22Rv1 (cell line): Measurements from ENCODE around the gene UGP2.

Experiments used
- H3K27ac ChIP-seq: fragments of 450-650 bp; 2 replicates; pipeline ENCODE4 v1.5.1; 2017
- CTCF ChIP-seq: fragments of 450-650 bp; IDR thresholded peaks from 2 replicates; pipeline ENCODE4 v1.5.1; 2017; ENCODE audit warnings: mild to moderate bottlenecking
- ZFX ChIP-seq: fragments of 450-650 bp; IDR thresholded peaks from 2 replicates; pipeline ENCODE4 v1.6.1; 2017; ENCODE audit warnings: antibody characterized with exemption, borderline replicate concordance

UGP2 gene

DNA sequence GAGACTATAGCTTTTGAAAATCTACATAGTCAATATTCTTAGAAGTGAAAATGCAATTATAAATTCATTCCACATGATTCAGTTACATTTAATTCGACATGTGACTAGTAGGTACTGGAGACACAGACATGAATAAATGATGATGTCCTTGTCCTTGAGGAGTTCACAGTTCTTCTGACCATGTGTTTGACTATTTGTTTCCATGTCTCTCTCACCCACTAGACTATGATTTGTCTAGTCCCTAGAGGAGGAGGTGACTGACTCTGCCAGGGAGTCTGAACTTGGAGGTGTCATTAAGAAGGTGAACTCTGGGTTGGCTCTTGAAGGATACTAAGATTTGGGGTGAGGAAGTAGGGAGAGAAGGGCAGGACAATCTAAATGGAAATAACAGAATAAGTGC lies 20.7 kb upstream of the UGP2 start:
- H3K27ac ChIP-seq: no peak overlapping the region
- no peak for TF ChIP-seq CTCF
- no peak for TF ChIP-seq ZFX

DNA sequence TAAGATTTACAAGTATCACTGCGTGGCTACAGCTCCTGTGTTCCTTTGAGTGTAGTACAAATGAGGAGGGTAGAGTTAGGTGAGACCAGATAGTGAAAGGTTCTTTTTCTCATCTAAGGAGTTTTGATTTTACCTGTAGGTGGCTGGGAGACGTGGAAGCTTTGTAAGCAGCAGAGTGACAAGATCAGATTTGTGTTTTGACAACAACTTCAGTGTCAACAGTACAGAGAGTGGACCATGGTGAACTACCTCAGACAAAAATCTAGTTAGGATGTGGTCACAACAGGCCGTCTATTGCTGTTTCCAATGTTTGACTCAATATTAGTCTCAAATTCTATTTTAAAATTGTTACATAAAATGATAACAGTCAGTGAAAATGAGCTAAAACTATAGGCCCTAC lies 20.3 kb upstream of the UGP2 start:
- no peak overlapping the region for H3K27ac ChIP-seq
- TF ChIP-seq ZFX (no peak), CTCF (no peak)

GRCh38 chr2:63822478-63822877 lies 19.2 kb upstream of the UGP2 start:
- no peak overlapping the region for H3K27ac ChIP-seq
- TF ChIP-seq CTCF (no peak), ZFX (no peak)

- TF ChIP-seq ZFX: no peak
- TF ChIP-seq CTCF: no peak
- no peak overlapping the region for H3K27ac ChIP-seq
These were observed 13.9 kb upstream of the UGP2 start for GRCh38 chr2:63827749-63828148.

- H3K27ac ChIP-seq: no peak overlapping the region
- TF ChIP-seq ZFX (no peak), CTCF (no peak)
These were observed 10.5 kb upstream of the UGP2 start for GRCh38 chr2:63831176-63831575.

- no peak for TF ChIP-seq CTCF
- TF ChIP-seq ZFX: no peak
- no peak overlapping the region for H3K27ac ChIP-seq
These were observed 7.3 kb upstream of the UGP2 start for GRCh38 chr2:63834401-63834800.

GRCh38 chr2:63837036-63837594 lies 4.6 kb upstream of the UGP2 start:
- TF ChIP-seq ZFX (no peak), CTCF (no peak)
- no peak overlapping the region for H3K27ac ChIP-seq
